Measurements from ENCODE around the gene P4HTM.

P4HTM gene

DNA sequence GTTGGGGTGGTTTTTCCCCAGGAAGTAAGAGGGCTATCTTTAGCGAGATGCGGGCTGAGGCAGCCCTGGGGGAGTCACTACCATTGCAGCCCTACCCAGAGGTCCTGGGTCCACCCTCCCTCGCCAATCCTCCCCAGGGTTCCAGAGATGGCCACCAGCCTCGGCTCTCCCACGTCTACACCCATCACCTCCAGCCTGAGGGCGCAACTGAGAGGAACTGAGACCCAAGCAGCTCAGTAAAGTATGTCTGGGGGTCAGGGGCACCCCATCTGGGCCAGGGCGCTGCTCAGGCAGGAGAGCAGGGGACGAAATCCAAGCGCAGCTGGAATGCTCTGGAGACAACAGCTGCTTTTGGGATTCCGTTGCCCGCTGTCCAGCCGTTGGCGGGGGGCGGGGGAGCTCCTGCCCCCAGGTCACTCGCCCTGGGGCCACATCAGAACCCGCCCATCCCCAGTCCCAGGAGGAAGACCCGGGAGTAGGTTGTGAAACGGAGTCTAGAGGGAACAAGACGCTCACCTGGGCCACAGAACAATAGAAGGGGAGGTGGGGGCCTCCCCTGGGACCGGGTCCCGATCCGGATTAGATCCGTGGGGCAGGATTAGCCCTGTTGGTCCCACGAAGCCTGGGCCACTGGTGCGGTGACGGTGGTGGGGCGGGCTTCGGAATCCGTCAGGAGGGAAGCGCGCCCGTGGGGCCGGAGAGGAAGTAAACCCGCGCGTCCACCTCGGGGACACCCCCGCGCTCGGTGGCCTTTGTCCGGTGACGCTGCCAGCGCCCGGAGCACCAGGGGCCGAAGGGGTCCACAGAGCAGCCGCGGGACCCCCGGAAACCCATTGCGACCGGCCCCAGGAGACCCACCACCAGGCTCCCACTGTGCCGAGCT is 30.5 kb downstream of the P4HTM start:
- DNase-seq (ENCODE audit: low read depth, low spot score): no peak
- peak overlapping the region; percentile 97 for H3K4me3 ChIP-seq (ENCODE audit: low read length)

DNA sequence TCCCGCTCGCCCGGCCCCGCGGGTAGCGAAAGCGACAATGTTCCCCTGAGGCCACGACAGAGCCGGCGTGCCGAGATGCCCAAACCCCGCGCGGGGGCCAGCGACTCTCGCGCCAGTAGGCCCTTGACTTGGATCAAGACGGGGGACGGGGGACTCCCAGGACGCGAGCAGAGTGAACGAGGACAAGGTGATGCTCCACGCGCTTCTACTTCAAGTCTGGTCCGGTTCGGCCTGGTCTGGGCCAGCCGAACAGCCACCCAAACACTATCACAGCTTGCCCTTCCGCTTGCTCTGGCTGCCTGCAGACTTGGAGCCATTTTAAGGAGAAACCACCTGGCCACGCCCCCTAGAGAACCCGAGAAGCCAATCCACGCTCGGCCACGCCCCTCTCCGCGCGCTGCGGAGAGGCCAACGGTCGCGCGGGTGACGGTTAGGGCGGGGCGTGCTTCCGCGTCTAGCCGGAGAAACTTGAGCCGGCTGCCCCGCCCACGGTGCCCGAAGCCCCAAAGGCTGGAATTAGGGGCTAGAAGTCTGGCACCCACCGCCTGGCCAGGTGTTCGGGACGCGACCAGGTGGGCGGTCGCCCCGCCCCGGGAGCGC is 31.3 kb downstream of the P4HTM start:
- H3K4me3 ChIP-seq (ENCODE audit: low read length): peak overlapping the region; percentile 97

DNA sequence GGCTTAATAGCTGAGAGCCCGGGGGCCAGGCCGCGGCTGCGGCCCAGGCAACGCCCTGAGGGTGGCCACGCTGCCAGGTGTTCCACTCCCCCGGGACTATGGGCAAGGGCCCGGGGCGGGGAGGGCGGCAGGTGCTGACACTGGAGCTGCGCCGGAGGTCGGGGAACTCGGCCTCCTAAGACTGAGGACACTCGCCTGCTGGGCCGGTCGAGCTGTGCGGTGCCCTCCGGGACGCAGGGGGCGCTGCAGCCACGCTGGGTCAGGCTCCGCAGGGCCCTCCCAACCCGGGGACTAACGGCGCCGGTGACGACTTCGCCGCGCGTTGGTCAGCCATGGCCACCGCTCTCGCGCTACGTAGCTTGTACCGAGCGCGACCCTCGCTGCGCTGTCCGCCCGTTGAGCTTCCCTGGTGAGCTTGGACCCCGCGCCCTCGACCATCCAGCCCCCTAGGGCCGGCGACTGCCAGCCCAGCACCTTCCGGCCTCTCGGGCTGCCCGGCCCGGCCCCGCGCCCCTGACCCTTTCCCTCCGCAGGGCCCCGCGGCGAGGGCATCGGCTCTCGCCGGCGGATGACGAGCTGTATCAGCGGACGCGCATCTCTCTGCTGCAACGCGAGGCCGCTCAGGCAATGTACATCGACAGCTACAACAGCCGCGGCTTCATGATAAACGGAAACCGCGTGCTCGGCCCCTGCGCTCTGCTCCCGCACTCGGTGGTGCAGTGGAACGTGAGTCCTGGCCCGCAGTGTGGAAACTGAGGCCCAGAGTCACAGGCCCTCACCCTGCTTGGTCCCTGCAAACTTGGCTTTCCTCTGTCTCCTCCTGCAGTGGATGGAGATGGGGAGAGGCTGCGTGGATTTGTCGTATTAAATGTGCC is 32.0 kb downstream of the P4HTM start, which contains the start of gene NDUFAF3:
TSS of gene NDUFAF3 (plus strand) at position 309 of the 875 bp plus-strand sequence. CDS start at position 333, 24 bp downstream.
- peak; percentile 86 for DNase-seq (ENCODE audit: low read depth, low spot score)
- peak within 1 kb of the TSS; percentile 97 for H3K4me3 ChIP-seq (ENCODE audit: low read length)

More for the DNA sequence above, 31.3 kb downstream of the P4HTM start:
- DNase-seq (ENCODE audit: low read depth, low spot score): peak; percentile 96

DNA sequence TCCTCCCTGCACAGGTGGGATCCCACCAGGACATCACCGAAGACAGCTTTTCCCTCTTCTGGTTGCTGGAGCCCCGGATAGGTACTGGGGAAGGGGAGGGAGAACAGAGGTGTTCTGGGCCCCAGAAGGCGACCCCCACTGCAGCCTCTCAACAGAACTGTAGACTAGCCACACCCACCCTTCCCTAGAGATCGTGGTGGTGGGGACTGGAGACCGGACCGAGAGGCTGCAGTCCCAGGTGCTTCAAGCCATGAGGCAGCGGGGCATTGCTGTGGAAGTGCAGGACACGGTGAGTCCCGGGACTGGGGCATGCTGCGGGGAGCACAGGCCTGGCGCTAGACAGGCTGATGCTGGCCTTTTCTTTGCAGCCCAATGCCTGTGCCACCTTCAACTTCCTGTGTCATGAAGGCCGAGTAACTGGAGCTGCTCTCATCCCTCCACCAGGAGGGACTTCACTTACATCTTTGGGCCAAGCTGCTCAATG is 32.7 kb downstream of the P4HTM start:
- DNase-seq (ENCODE audit: low read depth, low spot score): no peak
- peak overlapping the region; percentile 97 for H3K4me3 ChIP-seq (ENCODE audit: low read length)

DNA sequence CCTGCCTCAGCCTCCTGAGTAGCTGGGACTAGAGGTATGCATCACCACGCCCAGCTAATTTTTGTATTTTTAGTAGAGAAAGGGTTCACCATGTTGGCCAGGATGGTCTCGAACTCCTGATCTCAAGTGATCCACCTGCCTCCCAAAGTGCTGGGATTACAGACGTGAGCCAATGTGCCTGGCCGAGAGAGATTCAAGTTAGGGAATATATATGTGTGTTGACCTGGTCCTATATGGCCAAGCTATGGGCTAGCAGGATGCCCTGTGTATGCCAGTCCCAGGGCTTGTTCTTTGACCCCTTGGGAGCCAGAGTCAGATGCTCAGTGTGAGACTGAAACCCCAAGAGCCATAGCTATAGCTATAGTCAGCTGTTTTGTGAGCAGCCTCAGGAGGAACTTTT is 33.7 kb downstream of the P4HTM start:
- no peak overlapping the region for H3K4me3 ChIP-seq (ENCODE audit: low read length)
- DNase-seq (ENCODE audit: low read depth, low spot score): no peak

DNA sequence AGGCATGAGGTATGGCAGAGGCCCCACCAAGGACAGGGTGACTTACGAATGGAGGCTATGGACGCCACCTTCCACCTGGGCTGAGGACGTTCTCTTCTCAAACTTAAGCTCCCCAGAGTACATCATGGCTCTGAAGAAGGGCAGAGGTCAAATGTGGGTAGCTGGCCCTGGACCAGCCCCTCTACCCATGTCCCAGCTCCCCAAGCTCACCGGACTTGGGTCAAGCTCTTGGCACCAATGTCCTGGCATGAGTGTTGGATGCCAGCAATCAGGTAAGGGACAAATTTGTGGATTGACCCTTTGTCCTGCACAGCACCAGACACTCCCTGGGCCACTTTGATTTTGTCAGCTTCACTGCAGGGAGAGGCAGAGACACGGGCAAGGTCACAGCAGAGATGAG is 34.4 kb downstream of the P4HTM start:
- H3K4me3 ChIP-seq (ENCODE audit: low read length): no peak overlapping the region
- no peak for DNase-seq (ENCODE audit: low read depth, low spot score)

DNA sequence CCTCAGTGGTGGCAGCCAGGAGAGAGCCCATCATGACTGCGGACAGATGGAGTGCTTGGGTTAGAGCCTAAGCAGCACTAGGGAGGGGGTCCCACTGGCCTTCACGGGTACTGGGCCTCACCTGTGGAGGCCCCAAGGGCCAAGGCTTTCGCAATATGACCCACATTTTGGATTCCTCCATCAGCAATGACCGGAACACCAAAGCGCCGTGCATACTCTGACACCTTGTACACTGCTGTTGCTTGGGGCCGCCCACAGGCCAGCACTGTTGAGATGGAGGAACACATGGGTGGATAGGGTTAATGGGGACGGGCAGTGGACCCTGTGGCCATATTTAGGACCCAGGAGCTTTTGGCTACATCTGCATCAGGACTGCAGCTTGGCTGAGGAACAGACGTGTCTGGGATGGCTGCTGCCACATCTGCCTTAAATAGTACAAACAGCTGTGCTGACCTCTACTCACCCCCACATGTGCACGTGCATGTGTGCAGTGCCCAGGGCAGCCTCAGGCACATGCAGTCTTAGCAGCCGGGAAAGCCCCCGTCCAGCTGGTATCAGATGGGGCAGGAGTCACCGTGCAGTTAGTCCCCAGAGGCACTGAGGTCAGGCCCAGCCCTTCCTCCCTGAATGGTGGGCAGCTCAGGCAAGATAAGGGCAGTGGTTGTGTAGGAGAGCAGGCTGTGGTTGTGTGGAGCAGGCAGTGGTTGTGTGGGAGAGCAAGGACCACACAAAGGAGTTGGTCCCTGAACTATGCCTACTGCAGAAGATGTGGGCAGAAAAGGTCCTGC is 35.2 kb downstream of the P4HTM start:
- H3K4me3 ChIP-seq (ENCODE audit: low read length): no peak overlapping the region
- no peak for DNase-seq (ENCODE audit: low read depth, low spot score)

DNA sequence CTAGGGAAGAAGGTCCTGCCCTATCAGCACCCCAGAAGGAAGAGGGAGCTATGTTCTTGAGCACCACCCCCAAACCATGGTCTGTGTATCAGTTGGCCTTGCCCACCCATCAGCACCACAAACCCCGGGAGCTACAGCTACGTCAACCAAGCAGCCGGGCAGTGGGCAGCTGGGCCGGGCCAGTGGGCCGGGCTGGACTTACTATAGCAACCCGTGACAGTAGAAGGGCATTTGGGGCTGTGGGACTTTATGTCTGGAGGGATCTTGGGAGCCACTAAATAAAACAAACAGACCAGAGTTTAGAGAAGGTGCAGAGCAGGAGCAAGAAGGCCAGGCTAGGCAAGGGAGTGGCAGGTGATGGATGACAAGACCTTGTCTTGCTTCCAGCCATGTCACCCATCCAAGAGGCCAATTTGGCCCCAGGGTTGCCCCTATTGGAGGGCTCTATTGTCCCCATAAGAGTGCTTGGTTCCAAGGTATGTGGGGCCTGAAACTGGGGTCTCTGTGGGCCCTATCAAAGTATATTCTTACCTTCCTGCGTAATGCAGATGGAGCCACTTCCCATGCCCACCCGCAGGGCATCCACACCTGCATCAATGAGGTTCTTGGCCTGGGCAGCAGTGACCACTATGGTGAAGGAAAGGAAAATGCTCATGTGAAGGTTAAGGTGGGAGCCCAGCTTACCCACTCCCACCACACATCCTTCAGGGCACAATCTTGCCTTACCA is 35.9 kb downstream of the P4HTM start:
- H3K4me3 ChIP-seq (ENCODE audit: low read length): no peak overlapping the region

DNA sequence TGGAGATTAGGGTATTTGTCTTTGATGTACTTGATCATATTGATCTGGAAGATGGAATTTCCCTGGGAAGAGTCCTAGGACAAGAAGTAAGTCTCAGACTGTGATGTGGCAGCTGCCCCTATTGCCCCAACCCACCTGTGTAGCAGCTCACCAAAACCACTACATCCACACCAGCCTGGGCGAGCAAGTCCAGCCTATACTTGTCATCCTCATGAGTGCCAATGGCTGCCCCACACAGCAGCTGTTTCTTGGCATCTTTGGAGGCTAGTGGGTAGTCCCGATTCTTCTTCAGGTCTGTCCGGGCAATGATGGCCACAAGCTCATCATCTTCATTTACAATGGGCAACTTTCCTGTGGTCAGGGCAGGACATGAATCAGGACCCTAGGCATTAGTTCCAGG is 36.5 kb downstream of the P4HTM start:
- no peak for DNase-seq (ENCODE audit: low read depth, low spot score)
- no peak overlapping the region for H3K4me3 ChIP-seq (ENCODE audit: low read length)

More for the DNA sequence above, 35.9 kb downstream of the P4HTM start:
- no peak for DNase-seq (ENCODE audit: low read depth, low spot score)

DNA sequence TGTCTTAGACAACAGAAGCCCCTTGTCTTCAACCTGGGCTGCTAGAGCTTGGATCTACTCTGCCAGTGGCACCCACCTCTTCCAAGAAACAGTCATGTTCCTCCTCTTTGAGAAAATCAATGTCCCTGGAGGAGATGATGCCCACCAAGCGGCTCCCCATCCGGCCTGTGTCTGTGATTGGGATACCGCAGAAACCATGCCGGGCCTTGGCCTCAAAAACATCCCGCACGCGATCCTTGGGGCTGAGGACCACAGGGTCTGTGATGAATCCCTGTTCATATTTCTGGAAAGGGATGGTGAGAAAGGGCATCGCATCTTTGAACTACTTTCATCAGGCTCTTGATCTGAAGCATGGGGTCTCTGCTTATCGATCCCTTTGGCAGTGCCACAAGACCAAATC is 37.6 kb downstream of the P4HTM start:
- no peak overlapping the region for H3K4me3 ChIP-seq (ENCODE audit: low read length)
- DNase-seq (ENCODE audit: low read depth, low spot score): no peak

DNA sequence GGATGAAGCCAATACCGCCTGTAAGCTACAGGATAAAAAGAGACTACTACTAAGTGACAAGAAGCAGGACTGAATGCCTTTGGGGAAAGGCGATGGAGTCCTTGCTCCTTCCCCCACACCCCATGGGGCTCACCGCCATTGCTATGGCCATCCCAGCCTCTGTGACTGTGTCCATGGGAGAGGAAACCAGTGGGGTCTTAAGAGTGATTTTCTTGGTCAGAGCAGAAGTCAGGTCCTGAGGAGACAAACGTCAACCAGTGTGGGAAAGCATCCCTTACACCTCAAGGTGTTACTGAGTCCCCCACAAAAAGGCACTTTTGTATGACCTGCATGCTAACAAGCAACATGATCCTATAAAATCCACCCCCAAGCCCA is 38.2 kb downstream of the P4HTM start:
- peak overlapping the region; percentile 89 for H3K4me3 ChIP-seq (ENCODE audit: low read length)
- no peak for DNase-seq (ENCODE audit: low read depth, low spot score)

DNA sequence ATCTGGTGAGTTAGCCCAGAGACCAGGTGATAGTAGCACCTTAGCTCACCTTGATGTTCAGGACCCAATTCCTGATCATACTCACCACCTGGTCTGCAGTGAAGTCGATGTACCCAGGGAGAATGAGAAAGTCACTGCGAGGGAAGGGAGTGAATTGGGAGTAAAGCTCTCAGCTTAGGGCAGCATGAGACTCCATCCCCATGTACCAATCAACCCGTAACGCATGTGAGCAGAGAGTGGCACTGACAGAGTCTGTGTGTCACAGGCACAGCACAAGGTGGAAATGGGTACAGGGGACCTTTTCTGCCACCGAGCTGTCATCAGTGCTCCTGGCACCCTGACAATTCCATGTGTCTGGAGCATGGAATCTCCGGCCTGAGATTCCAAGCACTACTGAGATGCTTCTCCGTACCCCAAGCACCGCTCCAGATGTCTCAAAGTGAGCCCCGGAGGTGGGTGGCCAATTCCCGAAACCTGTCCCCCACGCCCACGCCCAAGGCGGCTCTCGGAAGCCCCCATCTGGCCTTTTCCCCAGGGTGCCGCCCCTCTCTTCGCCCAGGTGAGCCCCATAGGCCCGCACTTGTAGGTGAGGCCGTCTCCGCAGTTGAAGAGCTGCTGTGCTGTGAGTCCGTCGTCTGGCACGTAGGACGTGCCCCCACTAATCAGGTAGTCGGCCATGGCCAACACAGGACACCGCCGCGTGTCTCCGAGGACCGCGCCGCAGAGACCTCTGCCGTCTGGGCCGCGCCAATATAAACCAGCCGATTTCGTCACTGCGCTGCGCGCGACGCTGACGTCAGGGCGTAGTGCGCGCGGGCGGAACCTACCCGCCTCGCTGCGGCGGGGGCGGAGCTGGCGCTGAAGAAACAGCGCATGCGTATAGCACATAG is 38.9 kb downstream of the P4HTM start, which contains the start of gene IMPDH2:
TSS of gene IMPDH2 (minus strand) at position 726 of the 890 bp plus-strand sequence. CDS start at position 678, 48 bp downstream.
- peak within 1 kb of the TSS; percentile 89 for H3K4me3 ChIP-seq (ENCODE audit: low read length)
- DNase-seq (ENCODE audit: low read depth, low spot score): peak; percentile 90

DNA sequence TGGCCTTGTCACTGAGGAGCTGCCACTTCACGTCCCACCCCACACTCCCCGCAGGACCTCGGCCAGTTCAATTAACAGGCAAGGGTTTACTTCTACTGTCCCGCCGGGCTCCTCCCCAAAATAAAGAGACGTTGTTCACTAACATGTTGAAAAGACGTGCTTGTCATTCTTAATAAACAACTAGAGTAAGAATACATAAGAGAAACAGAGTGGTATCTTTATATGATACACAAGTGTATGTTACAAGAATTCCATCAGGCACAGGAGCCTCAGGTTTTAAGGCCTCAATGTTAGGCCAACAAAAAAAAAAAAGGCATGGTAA is 39.5 kb downstream of the P4HTM start:
- DNase-seq (ENCODE audit: low read depth, low spot score): no peak
- peak overlapping the region; percentile 89 for H3K4me3 ChIP-seq (ENCODE audit: low read length)

DNA sequence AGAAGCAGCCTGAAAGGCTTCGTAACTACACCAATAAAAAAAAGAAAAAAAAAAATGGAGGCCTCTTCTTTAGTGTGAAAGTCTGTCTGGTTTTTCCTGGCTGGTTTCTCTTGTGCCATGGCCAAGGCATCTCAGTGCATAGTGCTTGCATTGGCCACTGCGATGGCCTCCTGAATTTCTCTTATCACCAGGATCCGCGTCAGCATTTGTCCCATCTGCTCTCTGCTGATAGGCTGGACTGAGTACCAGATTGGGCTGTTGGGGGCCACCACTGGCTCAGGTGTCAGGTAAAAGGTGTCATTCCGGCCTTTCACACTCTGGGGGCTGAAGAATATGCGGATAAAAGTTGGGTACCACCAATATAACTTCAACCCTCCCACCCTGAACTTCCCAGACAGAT is 40.3 kb downstream of the P4HTM start:
- no peak overlapping the region for H3K4me3 ChIP-seq (ENCODE audit: low read length)
- no peak for DNase-seq (ENCODE audit: low read depth, low spot score)

DNA sequence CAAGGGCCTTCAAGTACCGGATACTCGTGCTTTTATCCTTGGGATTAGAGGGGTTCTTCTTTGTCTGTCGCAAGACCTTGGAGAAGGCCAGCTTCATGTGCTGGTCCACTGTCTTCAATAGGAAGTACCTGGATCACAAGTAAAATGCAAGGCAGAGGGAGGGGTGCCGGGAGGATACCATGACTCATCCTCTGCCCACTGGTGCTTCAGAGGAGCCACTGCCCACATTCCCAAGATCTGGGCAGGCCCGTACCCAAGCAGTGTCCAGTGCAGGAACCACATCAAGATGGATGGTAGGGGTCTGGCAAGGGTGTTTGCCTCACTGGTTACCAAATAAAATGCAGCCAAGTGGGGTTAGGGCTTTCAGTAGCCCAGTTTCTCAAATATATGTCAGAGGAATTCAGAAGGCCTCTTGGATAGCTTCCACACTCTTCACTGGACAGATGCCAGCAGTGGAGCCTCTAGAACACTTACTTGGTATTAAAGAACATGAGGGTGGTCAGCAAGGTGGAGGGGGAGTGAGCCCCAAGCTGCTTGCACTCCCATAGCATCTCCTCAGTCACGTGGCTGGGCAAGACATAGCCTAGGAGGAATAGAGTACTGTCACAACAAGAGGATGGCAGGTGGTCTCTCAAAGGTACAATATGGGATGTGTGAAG is 42.7 kb downstream of the P4HTM start:
- H3K4me3 ChIP-seq (ENCODE audit: low read length): no peak overlapping the region
- no peak for DNase-seq (ENCODE audit: low read depth, low spot score)

DNA sequence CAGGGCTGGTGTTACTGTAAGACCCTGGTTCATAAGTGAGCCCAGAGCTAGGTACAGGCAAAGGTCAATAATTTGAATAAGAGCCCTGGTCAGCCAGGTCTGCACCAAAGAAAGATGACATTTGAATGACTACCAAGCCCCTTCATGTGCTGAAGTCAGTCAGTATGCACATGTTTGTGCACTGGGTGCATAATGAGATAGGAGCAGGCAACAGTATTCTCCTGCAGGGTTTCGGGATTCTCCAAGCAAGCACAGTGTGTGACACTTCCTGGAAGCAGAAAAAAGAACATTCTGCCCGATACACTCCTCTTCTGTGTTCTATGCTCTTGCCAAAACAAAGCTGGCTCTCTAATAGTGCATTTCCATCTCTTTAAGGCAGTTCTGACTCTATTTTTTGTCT is 44.6 kb downstream of the P4HTM start:
- no peak overlapping the region for H3K4me3 ChIP-seq (ENCODE audit: low read length)
- DNase-seq (ENCODE audit: low read depth, low spot score): no peak

DNA sequence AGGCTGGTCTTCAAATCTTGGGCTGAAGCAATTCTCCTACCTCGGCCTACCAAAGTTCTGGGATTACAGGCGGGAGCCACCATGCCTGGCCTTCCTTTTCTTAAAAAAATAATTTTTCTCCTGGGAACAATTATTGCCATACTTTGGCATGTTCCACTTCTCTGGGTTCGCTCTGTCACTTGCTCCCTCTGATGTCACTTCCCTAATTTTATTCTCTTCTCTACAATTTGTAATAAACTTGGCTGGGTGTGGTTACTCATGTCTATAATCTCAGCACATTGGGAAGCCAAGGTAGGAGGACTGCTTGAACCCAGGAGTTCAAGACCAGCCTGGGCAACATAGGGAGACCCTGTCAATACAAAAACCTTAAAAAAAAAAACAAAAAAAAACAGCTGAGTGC is 45.2 kb downstream of the P4HTM start:
- H3K4me3 ChIP-seq (ENCODE audit: low read length): no peak overlapping the region
- DNase-seq (ENCODE audit: low read depth, low spot score): no peak
